Sigmoid colon (tissue), 4 donors: ENCODE results near the gene RASAL2.

Experiments
- EP300 ChIP-seq, 4 donors: sonication (generic); formaldehyde crosslinking; IDR thresholded peaks; one replicate each; pipeline ENCODE4 v1.6.1; 2017; ENCODE audit warnings: antibody characterized with exemption in 4 of 4
- POLR2AphosphoS5 ChIP-seq, 4 donors: sonication (generic); formaldehyde crosslinking; IDR thresholded peaks; one replicate each; pipeline ENCODE4 v1.6.1; 2017; ENCODE audit warnings: antibody characterized with exemption in 4 of 4
- TF ChIP-seq, protein P1 (sequence below), 4 experiments: fragments of 450-650 bp in 3 of 4; fragments of 200-600 bp in 1 of 4; IDR thresholded peaks; one replicate each; pipeline ENCODE4 v1.5.1; 2016 to 2019; ENCODE audit warnings: antibody characterized with exemption in 4 of 4, mild to moderate bottlenecking in 3 of 4, moderate library complexity in 2 of 4

DNA sequence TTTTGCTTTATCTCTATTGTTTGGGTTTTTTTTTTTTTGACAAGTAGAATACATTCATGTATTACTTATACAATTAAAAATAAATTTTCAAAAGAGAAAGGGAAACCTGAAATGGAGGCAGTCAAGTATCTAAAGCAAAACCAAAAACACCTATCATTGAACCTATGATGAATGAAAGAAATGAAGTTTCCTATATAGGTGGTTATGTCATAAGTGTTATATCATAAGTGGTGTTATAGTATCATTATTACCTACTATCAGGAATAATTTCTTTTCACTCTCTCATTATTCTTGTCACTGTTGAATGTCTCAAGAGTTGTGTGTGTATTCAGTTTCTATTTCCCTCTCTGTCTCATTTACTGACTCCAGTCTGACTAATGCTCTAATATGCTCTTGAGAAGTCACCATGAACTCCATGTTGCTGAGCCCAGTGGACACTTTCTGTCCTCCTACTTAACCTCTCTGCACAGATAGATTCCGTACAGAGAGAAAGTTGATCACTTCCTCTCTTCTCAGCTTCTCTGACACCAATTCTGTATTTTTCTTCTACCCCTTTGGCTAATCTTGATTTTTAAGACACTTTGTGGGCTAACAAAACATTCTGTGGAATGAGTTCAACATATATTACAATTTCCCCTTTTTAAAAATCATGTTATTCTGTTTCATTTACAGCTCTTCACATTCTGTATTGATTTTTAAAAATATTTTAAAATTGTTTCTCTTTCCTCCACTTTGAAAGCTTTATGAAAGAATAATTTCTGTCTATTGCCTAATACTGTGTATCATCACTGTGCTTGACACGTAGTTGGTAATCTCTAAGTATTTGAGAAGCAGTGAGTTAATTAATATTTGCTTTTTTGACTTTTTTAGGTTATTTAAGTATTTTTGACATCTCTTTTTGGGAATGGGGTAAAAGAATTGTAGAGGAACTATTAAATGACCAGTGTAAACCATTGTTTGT lies 50.1 kb downstream of the RASAL2 start:
- TF ChIP-seq, protein P1, sequence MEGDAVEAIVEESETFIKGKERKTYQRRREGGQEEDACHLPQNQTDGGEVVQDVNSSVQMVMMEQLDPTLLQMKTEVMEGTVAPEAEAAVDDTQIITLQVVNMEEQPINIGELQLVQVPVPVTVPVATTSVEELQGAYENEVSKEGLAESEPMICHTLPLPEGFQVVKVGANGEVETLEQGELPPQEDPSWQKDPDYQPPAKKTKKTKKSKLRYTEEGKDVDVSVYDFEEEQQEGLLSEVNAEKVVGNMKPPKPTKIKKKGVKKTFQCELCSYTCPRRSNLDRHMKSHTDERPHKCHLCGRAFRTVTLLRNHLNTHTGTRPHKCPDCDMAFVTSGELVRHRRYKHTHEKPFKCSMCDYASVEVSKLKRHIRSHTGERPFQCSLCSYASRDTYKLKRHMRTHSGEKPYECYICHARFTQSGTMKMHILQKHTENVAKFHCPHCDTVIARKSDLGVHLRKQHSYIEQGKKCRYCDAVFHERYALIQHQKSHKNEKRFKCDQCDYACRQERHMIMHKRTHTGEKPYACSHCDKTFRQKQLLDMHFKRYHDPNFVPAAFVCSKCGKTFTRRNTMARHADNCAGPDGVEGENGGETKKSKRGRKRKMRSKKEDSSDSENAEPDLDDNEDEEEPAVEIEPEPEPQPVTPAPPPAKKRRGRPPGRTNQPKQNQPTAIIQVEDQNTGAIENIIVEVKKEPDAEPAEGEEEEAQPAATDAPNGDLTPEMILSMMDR (IDR thresholded peaks at IDR 0.05), result no peak
- TF ChIP-seq POLR2AphosphoS5 (IDR thresholded peaks at IDR 0.05), result no peak
- no peak for TF ChIP-seq EP300 (IDR thresholded peaks at IDR 0.05)
